GM12865 (cell line): ENCODE data around the gene CPLX3.
A peak's percentile ranks its signal among the peaks of the same experiment; 100 is the strongest.

Experiments
- DNase-seq: peaks from one replicate; pipeline ENCODE4 v3.0.0; 2010; ENCODE audit warnings: low read depth
- H3K4me3 ChIP-seq: 2 replicates; pipeline ENCODE4 v1.5.1; 2011; ENCODE audit warnings: mild to moderate bottlenecking, low read depth, low read length, control low read depth
- CTCF ChIP-seq: IDR thresholded peaks from 2 replicates; pipeline ENCODE4 v1.5.1; 2011; ENCODE audit warnings: low read length, control low read depth, low read depth, inconsistent platforms; ENCODE audit not compliant: insufficient read depth; ENCODE audit errors: missing control alignments

The CPLX3 gene

GRCh38 chr15:74872702-74873035 lies 46.2 kb downstream of the CPLX3 start:
- H3K4me3 ChIP-seq: peak overlapping the region; percentile 99
- TF ChIP-seq CTCF: no peak
- no peak for DNase-seq

- DNase-seq: peak; percentile 96
- TF ChIP-seq CTCF: no peak
- peak within 1 kb of the TSS; percentile 99 for H3K4me3 ChIP-seq
These were observed 46.8 kb downstream of the CPLX3 start, which contains the start of gene SCAMP2 for GRCh38 chr15:74873036-74873755. Gene SCAMP2, minus strand, starts transcription at chr15:74873365. Its CDS starts 110 bp downstream, at chr15:74873255.

DNA sequence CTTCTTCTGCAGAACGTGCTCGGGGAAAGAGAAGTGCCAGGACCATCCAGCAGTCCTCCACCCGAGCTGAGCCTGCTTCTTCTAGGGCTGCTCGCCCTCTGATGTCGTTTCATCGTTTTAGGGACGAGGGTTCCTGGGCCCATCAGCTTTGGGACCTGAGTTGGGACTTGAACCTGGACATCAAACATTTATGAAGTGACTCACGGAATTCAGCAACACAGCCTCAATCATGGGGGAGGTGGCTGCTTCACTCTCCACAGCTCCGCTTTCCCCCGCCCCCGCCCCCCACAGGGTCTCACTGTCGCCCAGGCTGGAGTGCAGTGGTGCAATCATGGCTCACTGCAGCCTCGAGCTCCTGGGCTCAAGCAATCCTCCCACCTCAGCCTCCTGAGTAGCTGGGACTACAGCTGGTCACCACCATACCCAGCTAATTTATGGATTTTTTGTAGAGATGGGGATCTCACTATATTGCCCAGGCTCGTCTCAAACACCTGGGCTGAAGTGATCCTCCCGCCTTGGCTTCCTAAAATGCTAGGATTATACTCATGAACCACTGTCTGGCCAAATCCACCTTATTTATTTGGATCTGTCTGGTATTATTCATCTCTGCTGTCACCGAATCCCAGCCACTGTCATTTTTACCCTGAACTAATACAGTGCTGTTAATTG lies 47.5 kb downstream of the CPLX3 start:
- peak overlapping the region; percentile 99 for H3K4me3 ChIP-seq
- peak; percentile 37 for DNase-seq
- TF ChIP-seq CTCF: no peak

DNA sequence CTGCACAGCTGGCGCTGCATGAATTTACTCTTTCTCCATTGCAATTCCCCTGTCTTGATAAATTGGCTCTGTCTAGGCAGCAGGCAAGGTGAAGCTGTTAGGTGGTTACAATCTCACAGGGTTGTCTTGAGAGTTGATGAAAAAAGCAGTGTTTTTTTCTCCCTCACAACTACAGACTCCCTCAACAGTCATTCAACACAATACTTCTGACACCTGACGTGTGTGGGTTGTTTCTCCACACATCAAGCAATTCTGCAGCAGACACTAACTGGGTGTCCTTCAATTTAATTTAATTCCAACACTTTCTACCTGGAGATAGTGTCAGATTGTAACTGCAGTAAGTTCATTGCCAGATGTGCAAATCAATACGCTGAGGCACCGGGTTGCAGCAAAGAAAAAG lies 51.8 kb downstream of the CPLX3 start:
- TF ChIP-seq CTCF: no peak
- DNase-seq: no peak
- H3K4me3 ChIP-seq: no peak overlapping the region
